Smooth muscle cell (in vitro differentiated cells): ENCODE data around the gene NR4A1. TPM values are rescaled to one million over a fixed set of nuclear protein-coding genes. Genes with fewer than 3 reads are reported as not detected.

Experiments used
- DNase-seq: peaks from one replicate; lab custom pipeline; 2025; ENCODE audit not compliant: unreplicated experiment; lab: John Stamatoyannopoulos, UW
- H2AFZ ChIP-seq: fragments of 200-600 bp; sonication (generic); 2 replicates; pipeline ENCODE4 v1.6.0; 2016; ENCODE audit warnings: antibody characterized with exemption, low read depth, mild to moderate bottlenecking
- H3F3A ChIP-seq: fragments of 200-600 bp; sonication (generic); 2 replicates; pipeline ENCODE4 v1.6.0; 2017; ENCODE audit warnings: antibody characterized with exemption, low read depth
- H3K27ac ChIP-seq: fragments of 200-600 bp; sonication (generic); 2 replicates; pipeline ENCODE4 v1.5.1; 2016; ENCODE audit warnings: low read depth, mild to moderate bottlenecking
- H3K27me3 ChIP-seq: fragments of 200-600 bp; sonication (generic); 2 replicates; pipeline ENCODE4 v1.6.1; 2016; ENCODE audit warnings: low read depth, mild to moderate bottlenecking
- H3K36me3 ChIP-seq: fragments of 200-600 bp; sonication (generic); 2 replicates; pipeline ENCODE4 v1.5.1; 2016; ENCODE audit warnings: low read depth
- H3K4me1 ChIP-seq: fragments of 200-600 bp; sonication (generic); 2 replicates; pipeline ENCODE4 v1.5.1; 2016; ENCODE audit warnings: low read depth
- H3K4me2 ChIP-seq: fragments of 200-600 bp; sonication (generic); 2 replicates; pipeline ENCODE4 v1.6.0; 2016; ENCODE audit warnings: mild to moderate bottlenecking
- H3K4me3 ChIP-seq: fragments of 200-600 bp; sonication (generic); 2 replicates; pipeline ENCODE4 v1.5.1; 2016; ENCODE audit warnings: mild to moderate bottlenecking
- H3K79me2 ChIP-seq: fragments of 200-600 bp; sonication (generic); 2 replicates; pipeline ENCODE4 v1.6.0; 2016; ENCODE audit warnings: low read depth, mild to moderate bottlenecking
- H3K9ac ChIP-seq: fragments of 200-600 bp; sonication (generic); 2 replicates; pipeline ENCODE4 v1.6.0; 2016; ENCODE audit warnings: low read depth
- H3K9me3 ChIP-seq: fragments of 200-600 bp; sonication (generic); replicated peaks from 2 replicates; pipeline ENCODE4 v1.5.1; 2016; ENCODE audit warnings: low read depth
- H4K20me1 ChIP-seq: fragments of 200-600 bp; sonication (generic); 2 replicates; pipeline ENCODE4 v1.6.0; 2016; ENCODE audit warnings: low read depth
- WGBS: methylation state at CpG from one replicate; pipeline ENCODE4 v1.1.7; 2016; ENCODE audit warnings: low lambda C conversion rate; 5-methylcytosine and 5-hydroxymethylcytosine counted together
- polyA plus RNA-seq: library from polyadenylated mRNA; unstranded; fragments of >200 nt; fragmentation: Nextera tagmentation; extraction: Ambion mirVana; gene quantifications from 2 replicates; pipeline ENCODE4 v1.2.1, GENCODE V29; 2016
- total RNA-seq: library from RNA; depleted of rRNA; stranded (reverse); fragments of >200 nt; gene quantifications from 2 replicates; pipeline ENCODE4 v1.2.3, GENCODE V29; 2014
- TF ChIP-seq, protein P1 (sequence below): fragments of 200-600 bp; sonication (generic); IDR thresholded peaks from 2 replicates; pipeline ENCODE4 v1.5.1; 2017; ENCODE audit warnings: borderline replicate concordance, mild to moderate bottlenecking, antibody characterized with exemption; ENCODE audit not compliant: insufficient read depth, poor library complexity, severe bottlenecking

The NR4A1 gene
- total and polyA plus RNA-seq, 2 experiments from 2014 or later: 182 to 634 TPM

- TF ChIP-seq, protein P1, sequence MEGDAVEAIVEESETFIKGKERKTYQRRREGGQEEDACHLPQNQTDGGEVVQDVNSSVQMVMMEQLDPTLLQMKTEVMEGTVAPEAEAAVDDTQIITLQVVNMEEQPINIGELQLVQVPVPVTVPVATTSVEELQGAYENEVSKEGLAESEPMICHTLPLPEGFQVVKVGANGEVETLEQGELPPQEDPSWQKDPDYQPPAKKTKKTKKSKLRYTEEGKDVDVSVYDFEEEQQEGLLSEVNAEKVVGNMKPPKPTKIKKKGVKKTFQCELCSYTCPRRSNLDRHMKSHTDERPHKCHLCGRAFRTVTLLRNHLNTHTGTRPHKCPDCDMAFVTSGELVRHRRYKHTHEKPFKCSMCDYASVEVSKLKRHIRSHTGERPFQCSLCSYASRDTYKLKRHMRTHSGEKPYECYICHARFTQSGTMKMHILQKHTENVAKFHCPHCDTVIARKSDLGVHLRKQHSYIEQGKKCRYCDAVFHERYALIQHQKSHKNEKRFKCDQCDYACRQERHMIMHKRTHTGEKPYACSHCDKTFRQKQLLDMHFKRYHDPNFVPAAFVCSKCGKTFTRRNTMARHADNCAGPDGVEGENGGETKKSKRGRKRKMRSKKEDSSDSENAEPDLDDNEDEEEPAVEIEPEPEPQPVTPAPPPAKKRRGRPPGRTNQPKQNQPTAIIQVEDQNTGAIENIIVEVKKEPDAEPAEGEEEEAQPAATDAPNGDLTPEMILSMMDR: no peak
- H2AFZ ChIP-seq: no peak overlapping the region
- no peak overlapping the region for H3K4me3 ChIP-seq
- no peaks in the 10 kb centered on the region for H3K27me3 ChIP-seq
- H3K4me2 ChIP-seq: no peak overlapping the region
- no peaks in the 10 kb centered on the region for H3K9me3 ChIP-seq
- H3K79me2 ChIP-seq: no peaks in the 10 kb centered on the region
- H3K27ac ChIP-seq: no peak overlapping the region
- H3K9ac ChIP-seq: no peak overlapping the region
- DNase-seq: no peak
- H3F3A ChIP-seq: no peaks in the 10 kb centered on the region
- H4K20me1 ChIP-seq: peaks cover 11% of the 10 kb centered on the region
- WGBS: 82% methylated on average over 9 of the region's 9 CpGs
- no peaks in the 10 kb centered on the region for H3K4me1 ChIP-seq
- H3K36me3 ChIP-seq: no peaks in the 10 kb centered on the region
Observed at GRCh38 chr12:52084491-52085231, 33.4 kb downstream of the NR4A1 start.

DNA sequence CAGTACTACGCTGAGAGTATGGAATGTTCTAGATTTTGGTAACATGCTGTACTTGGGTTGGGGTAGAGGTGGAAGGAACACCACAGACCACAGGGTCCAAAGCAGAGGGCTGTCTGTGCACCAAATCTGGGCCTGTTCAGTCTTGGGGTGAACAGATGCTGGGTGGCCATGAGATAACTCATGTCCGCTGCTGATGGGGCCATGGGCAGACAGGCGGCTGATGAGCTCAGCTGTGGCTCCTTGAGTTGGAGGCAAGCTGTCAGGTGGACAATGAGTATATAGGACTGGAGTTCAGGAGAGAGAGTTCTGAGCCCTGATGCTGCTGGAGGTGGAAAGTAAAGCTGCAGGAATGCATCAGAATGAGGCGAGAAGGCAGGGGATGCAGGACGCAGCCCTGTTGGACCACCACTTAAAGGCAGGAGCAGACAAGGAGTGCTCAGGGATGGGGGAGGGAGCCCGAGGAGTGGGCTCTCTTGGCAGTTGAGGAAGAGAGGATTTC, 34.5 kb downstream of the NR4A1 start:
- WGBS: 88% methylated on average over 6 of the region's 6 CpGs

DNA sequence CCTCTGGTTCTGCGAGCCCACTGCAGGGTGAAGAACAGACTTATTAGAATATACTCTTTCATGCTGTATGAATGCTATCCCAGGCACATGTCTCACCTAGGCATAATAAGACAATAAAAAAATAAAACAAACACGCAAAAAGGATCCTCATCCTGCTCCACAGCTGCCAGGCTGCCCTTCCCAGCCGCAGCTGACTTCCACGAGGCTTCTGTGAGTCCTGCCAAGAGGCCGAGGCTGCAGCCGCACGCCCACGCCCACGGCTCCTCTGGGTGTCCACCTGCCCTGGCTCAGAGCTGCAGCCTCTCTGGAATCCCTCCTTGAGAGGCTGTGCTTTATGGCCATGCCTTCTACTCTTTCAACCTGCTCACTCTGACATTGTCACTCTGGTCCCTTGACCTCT, 35.1 kb downstream of the NR4A1 start:
- H3K9ac ChIP-seq: no peak overlapping the region
- peaks cover 14% of the 10 kb centered on the region for H3K27me3 ChIP-seq
- H3K4me3 ChIP-seq: no peak overlapping the region
- H3K4me2 ChIP-seq: no peak overlapping the region
- H3K79me2 ChIP-seq: no peaks in the 10 kb centered on the region
- H4K20me1 ChIP-seq: no peaks in the 10 kb centered on the region
- H3K36me3 ChIP-seq: no peaks in the 10 kb centered on the region
- WGBS: 87% methylated on average over 9 of the region's 9 CpGs
- no peak overlapping the region for H3K27ac ChIP-seq
- H3K4me1 ChIP-seq: no peaks in the 10 kb centered on the region
- H3K9me3 ChIP-seq: no peaks in the 10 kb centered on the region
- H3F3A ChIP-seq: no peaks in the 10 kb centered on the region
- DNase-seq: no peak
- H2AFZ ChIP-seq: no peak overlapping the region
- TF ChIP-seq, protein P1: no peak

More for the DNA sequence above, 34.5 kb downstream of the NR4A1 start:
- H3K36me3 ChIP-seq: no peaks in the 10 kb centered on the region
- H3K27ac ChIP-seq: no peak overlapping the region
- no peak overlapping the region for H3K9ac ChIP-seq
- DNase-seq: no peak
- H3K4me2 ChIP-seq: no peak overlapping the region
- TF ChIP-seq, protein P1: no peak
- H3K4me1 ChIP-seq: no peaks in the 10 kb centered on the region
- H2AFZ ChIP-seq: no peak overlapping the region
- H3K4me3 ChIP-seq: no peak overlapping the region
- peaks cover 5% of the 10 kb centered on the region for H4K20me1 ChIP-seq
- H3K9me3 ChIP-seq: no peaks in the 10 kb centered on the region
- H3K27me3 ChIP-seq: peaks cover 8% of the 10 kb centered on the region
- no peaks in the 10 kb centered on the region for H3K79me2 ChIP-seq
- no peaks in the 10 kb centered on the region for H3F3A ChIP-seq
